HEK293T (cell line): ENCODE results near the gene ST3GAL6.

Experiments used
- ARNT ChIP-seq: fragments of 450-650 bp; IDR thresholded peaks from 2 replicates; pipeline ENCODE4 v1.6.1; 2017; ENCODE audit warnings: mild to moderate bottlenecking
- BHLHE40 ChIP-seq: fragments of 450-650 bp; IDR thresholded peaks from 2 replicates; pipeline ENCODE4 v1.6.1; 2016; ENCODE audit warnings: mild to moderate bottlenecking, moderate library complexity, borderline replicate concordance
- FOXA1 ChIP-seq: fragments of 450-650 bp; IDR thresholded peaks from 2 replicates; pipeline ENCODE4 v1.6.1; 2016; ENCODE audit warnings: mild to moderate bottlenecking
- FOXK2 ChIP-seq: fragments of 450-650 bp; IDR thresholded peaks from 2 replicates; pipeline ENCODE4 v1.6.1; 2016; ENCODE audit warnings: mild to moderate bottlenecking
- FOXM1 ChIP-seq: fragments of 450-650 bp; IDR thresholded peaks from 2 replicates; pipeline ENCODE4 v1.6.1; 2017; ENCODE audit warnings: mild to moderate bottlenecking, borderline replicate concordance
- L3MBTL2 ChIP-seq: fragments of 450-650 bp; conservative IDR thresholded peaks from 2 replicates; pipeline ENCODE4 v1.6.1; 2016; ENCODE audit warnings: mild to moderate bottlenecking
- LEF1 ChIP-seq: fragments of 450-650 bp; IDR thresholded peaks from 2 replicates; pipeline ENCODE4 v1.6.1; 2017; ENCODE audit warnings: mild to moderate bottlenecking, borderline replicate concordance
- NFRKB ChIP-seq: fragments of 450-650 bp; IDR thresholded peaks from 2 replicates; pipeline ENCODE4 v1.6.1; 2016; ENCODE audit warnings: mild to moderate bottlenecking, moderate library complexity
- PKNOX1 ChIP-seq: fragments of 450-650 bp; IDR thresholded peaks from 2 replicates; pipeline ENCODE4 v1.6.1; 2016
- SP1 ChIP-seq: fragments of 450-650 bp; IDR thresholded peaks from 2 replicates; pipeline ENCODE4 v1.6.1; 2017
- SUZ12 ChIP-seq: fragments of 450-650 bp; IDR thresholded peaks from 2 replicates; pipeline ENCODE4 v1.6.1; 2016; ENCODE audit warnings: mild to moderate bottlenecking
- TARDBP ChIP-seq: fragments of 450-650 bp; IDR thresholded peaks from 2 replicates; pipeline ENCODE4 v1.6.1; 2016

DNA sequence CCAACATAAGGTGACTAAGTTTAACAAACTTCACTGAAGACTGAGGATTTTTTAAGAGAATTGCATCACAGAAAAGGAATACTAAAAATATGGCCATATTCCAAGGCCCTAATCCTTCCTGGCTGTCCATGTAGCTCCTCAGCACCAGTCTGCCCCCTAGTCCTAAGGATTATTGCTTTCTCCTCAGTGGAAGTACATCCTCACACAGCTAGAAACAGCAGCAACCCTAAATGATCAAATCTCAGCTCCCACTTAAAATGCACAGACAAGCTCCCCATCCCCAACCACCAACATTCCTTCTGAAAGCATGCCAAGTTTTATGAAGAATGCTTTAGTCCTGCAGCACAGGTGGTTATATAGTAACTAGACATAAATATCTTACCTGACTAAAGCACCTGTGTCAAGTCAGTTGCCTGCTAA, 14.7 kb downstream of the ST3GAL6 start:
- TF ChIP-seq TARDBP (no peak), L3MBTL2 (no peak), FOXK2 (no peak), BHLHE40 (no peak), SP1 (no peak), FOXM1 (no peak), SUZ12 (no peak), NFRKB (no peak), PKNOX1 (no peak), FOXA1 (no peak), ARNT (no peak), LEF1 (no peak)
